A172 (cell line): ENCODE results near the gene OSBP2. TPM values are rescaled to one million over a fixed set of nuclear protein-coding genes. Genes with fewer than 3 reads are reported as not detected.
"Not testable (repeated sequence)": the region's sequence is repeated elsewhere in the genome, so short reads cannot be mapped to it uniquely, and the experiment has no call there.

Source experiments
- DNase-seq: peaks from one replicate; pipeline ENCODE4 v3.0.0-alpha.2; 2015; ENCODE audit warnings: low spot score
- total RNA-seq: library from RNA; depleted of rRNA; stranded (reverse); fragments of >200 nt; shearing (Covaris generic); gene quantifications from 2 replicates; pipeline ENCODE4 v1.2.3, GENCODE V29; 2014

The OSBP2 gene
- total RNA-seq, 1 experiment from 2014 or later, result 6.5 TPM

GRCh38 chr22:30676565-30676964 is 18.1 kb upstream of the OSBP2 start:
- DNase-seq, result not testable (repeated sequence)

- DNase-seq, result not testable (repeated sequence)
These were observed 14.6 kb upstream of the OSBP2 start for GRCh38 chr22:30679895-30680690.

- no peak for DNase-seq
These were observed 13.5 kb upstream of the OSBP2 start for GRCh38 chr22:30680991-30681770.

- no peak for DNase-seq
These were observed 12.8 kb upstream of the OSBP2 start for GRCh38 chr22:30681831-30682230.

- DNase-seq, result no peak
These were observed 9.5 kb upstream of the OSBP2 start for GRCh38 chr22:30685178-30685577.

GRCh38 chr22:30687358-30687757 is 7.3 kb upstream of the OSBP2 start:
- no peak for DNase-seq

- DNase-seq, result no peak
These were observed 5.1 kb upstream of the OSBP2 start for GRCh38 chr22:30689622-30690021.

GRCh38 chr22:30691204-30691603 is 3.5 kb upstream of the OSBP2 start:
- no peak for DNase-seq

GRCh38 chr22:30694171-30694639 is 469 bp upstream of the OSBP2 start:
- DNase-seq, result peak; percentile 13

- DNase-seq, result no peak
These were observed 727 bp downstream of the OSBP2 start for GRCh38 chr22:30695351-30695851.

- DNase-seq, result no peak
These were observed 1.4 kb downstream of the OSBP2 start for GRCh38 chr22:30695871-30696655.

GRCh38 chr22:30697975-30698374 is 3.3 kb downstream of the OSBP2 start:
- no peak for DNase-seq

GRCh38 chr22:30701872-30702271 is 7.2 kb downstream of the OSBP2 start:
- DNase-seq, result peak; percentile 51

GRCh38 chr22:30702856-30703255 is 8.2 kb downstream of the OSBP2 start:
- DNase-seq, result no peak

- DNase-seq, result no peak
These were observed 10.3 kb downstream of the OSBP2 start for GRCh38 chr22:30704978-30705377.

GRCh38 chr22:30705710-30706651 is 11.3 kb downstream of the OSBP2 start:
- peak; percentile 63 for DNase-seq

GRCh38 chr22:30709980-30710379 is 15.3 kb downstream of the OSBP2 start:
- DNase-seq, result not testable (repeated sequence)

GRCh38 chr22:30712094-30712493 is 17.4 kb downstream of the OSBP2 start:
- no peak for DNase-seq

- DNase-seq, result no peak
These were observed 19.4 kb downstream of the OSBP2 start for GRCh38 chr22:30714062-30714461.

- peak; percentile 59 for DNase-seq
These were observed 22.8 kb downstream of the OSBP2 start for GRCh38 chr22:30717331-30717921.
